Measurements from ENCODE around the gene NSFL1C. TPM values are rescaled to one million over a fixed set of nuclear protein-coding genes. Genes with fewer than 3 reads are reported as not detected.

The NSFL1C gene
- total RNA-seq, 1 experiment from 2014 or later, result 119 TPM

- no peak for DNase-seq (ENCODE audit: low read depth)
- in situ Hi-C loops (cut with HindIII; ENCODE audit: low pct_unique_long_range_greater_than_20kb, low sequenced_read_pairs), result no loop called here
Measured at GRCh38 chr20:1405801-1406200, 60.8 kb downstream of the NSFL1C start.

- in situ Hi-C loops (cut with HindIII; ENCODE audit: low pct_unique_long_range_greater_than_20kb, low sequenced_read_pairs), result no loop called here
Measured at GRCh38 chr20:1403624-1404023, 63.0 kb downstream of the NSFL1C start.

DNA sequence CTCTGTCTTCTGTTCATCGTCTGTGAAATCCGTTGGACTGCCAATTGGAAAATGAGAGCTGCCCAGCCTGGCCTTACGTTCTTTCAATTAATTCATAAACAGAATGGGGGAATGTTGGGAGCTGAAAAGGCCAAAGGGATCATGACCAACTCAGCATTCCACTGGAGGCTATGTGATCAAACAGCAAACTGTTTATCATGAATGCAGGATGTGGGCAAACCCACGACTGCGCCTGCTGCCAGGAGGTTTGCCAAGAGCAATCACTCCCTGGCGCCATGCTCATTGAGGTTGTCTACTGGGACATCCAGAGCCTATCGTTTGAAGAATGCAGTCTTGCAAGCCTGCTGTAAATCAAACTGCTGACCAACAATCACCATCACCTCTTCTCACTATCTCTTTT is 64.5 kb downstream of the NSFL1C start:
- in situ Hi-C loops (cut with HindIII; ENCODE audit: low pct_unique_long_range_greater_than_20kb, low sequenced_read_pairs), result no loop called here
- no peak for DNase-seq (ENCODE audit: low read depth)

More at GRCh38 chr20:1403624-1404023, 63.0 kb downstream of the NSFL1C start:
- no peak for DNase-seq (ENCODE audit: low read depth)

DNA sequence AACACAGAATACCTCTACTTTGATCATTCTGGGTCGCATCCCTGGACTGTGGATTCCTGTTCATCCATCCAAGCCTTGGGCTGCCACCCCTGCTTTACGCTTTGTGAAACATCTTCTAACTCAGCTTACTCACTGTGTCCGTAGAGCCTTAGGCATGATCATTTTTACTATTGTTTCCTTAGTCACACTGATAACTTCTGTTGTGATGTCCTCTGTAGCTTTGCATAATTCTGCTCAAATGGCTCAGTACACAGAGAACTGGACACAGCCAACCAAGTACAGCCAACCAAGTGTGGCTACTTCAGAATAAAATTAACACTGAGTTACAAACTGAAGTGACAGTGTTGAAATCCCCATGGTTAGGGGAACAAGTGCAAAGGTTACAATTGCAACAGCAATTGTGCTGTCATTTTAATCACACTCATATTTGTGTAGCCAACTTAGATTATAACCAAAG is 65.2 kb downstream of the NSFL1C start:
- in situ Hi-C loops (cut with HindIII; ENCODE audit: low pct_unique_long_range_greater_than_20kb, low sequenced_read_pairs), result no loop called here
- peak; percentile 66 for DNase-seq (ENCODE audit: low read depth)

DNA sequence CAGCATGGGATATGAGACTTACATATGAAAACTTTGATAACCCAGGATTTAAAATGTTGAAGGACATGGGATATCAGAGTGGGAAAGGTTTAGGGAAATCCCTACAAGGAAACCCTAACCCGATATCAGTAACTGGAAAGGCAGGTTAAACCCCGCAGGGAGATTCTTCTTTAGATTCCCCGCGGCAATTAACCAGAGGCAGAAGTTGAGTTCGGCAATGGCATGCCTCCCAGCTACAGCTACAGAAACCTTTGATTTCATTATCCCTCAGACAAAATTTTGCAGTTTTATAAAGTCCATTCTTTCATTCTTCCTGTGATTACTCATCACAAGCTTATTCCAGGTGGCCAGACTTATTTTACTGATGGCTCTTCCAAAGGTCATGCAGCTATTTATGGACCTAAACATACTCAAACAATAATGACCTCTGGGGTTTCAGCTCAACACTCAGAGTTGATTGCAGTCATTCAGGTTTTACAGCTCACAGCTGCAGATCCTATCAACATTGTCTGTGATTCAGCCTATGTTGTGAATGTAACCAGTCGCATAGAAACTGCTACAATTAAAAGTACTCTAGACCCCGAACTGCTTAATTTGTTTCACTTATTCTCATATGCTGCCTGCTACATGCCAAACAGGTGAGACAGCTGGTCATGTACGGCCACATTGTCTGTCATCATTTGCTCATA is 66.8 kb downstream of the NSFL1C start:
- in situ Hi-C loops (cut with HindIII; ENCODE audit: low pct_unique_long_range_greater_than_20kb, low sequenced_read_pairs), result loop anchor here (10.0 kb wide), 1 partner anchor 75 kb away; the partner anchor contains the start of gene SDCBP2
- peak; percentile 47 for DNase-seq (ENCODE audit: low read depth)

DNA sequence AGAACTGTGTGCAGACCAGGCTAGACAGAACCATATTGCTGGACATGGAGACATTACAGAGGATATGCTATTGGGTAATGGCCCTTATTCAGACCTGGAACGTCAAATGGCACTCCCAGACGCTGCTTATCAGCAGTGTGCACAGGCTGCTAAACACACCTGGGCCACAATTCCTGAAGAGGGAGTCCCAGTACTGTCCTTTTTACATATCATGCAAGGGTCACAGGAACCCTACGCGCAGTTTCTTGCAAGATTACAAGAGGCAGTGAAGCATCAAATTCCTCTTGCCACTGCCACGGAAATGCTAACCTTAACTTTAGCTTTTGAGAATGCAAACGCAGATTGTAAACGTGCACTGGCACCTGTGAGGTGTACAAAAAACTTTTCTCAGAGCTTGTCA is 68.5 kb downstream of the NSFL1C start:
- peak; percentile 35 for DNase-seq (ENCODE audit: low read depth)
- in situ Hi-C loops (cut with HindIII; ENCODE audit: low pct_unique_long_range_greater_than_20kb, low sequenced_read_pairs), result loop anchor here (10.0 kb wide), 1 partner anchor 73 kb away; the partner anchor contains the start of gene SDCBP2

GRCh38 chr20:1397710-1398109 is 68.9 kb downstream of the NSFL1C start:
- in situ Hi-C loops (cut with HindIII; ENCODE audit: low pct_unique_long_range_greater_than_20kb, low sequenced_read_pairs), result loop anchor here (10.0 kb wide), 1 partner anchor 73 kb away; the partner anchor contains the start of gene SDCBP2
- no peak for DNase-seq (ENCODE audit: low read depth)

DNA sequence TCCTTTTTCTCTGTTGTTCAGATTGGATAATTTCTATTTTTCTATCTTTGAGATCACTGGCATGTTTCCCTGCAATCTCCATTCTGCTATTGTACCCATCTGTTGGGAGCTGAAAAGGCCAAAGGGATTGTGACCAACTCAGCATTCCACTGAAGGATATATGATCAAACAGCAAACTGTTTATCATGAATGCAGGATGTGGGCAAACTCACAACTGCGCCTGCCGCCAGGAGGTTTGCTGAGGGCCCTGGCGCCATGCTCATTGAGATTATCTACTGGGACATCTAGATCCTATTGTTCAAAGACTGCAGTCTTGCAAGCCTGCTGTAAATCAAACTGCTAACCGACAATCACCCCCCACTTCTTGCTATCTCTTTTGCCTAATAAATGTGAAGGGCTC is 69.9 kb downstream of the NSFL1C start:
- DNase-seq (ENCODE audit: low read depth), result no peak
- in situ Hi-C loops (cut with HindIII; ENCODE audit: low pct_unique_long_range_greater_than_20kb, low sequenced_read_pairs), result loop anchor here (10.0 kb wide), 1 partner anchor 72 kb away; the partner anchor contains the start of gene SDCBP2

- no peak for DNase-seq (ENCODE audit: low read depth)
- in situ Hi-C loops (cut with HindIII; ENCODE audit: low pct_unique_long_range_greater_than_20kb, low sequenced_read_pairs), result loop anchor here (10.0 kb wide), 1 partner anchor 71 kb away; the partner anchor contains the start of gene SDCBP2
Measured at GRCh38 chr20:1396264-1396663, 70.4 kb downstream of the NSFL1C start.

DNA sequence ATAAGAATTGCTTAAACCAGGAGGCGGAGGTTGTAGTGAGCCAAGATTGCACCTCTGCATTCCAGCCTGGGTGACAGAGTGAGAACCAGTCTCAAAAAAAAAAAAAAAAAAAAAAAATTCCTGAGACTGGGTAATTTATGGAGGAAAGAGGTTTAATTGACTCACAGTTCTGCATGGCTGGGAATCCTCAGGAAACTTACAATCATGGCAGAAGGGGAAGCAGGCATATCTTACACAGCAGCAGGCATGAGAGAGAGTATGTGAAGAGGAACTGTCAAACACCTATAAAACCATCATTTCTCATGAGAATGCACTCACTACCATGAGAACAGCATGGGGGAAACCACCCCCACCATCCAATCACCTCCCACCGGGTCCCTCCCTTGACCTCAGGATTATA is 72.0 kb downstream of the NSFL1C start:
- DNase-seq (ENCODE audit: low read depth), result no peak
- in situ Hi-C loops (cut with HindIII; ENCODE audit: low pct_unique_long_range_greater_than_20kb, low sequenced_read_pairs), result loop anchor here (10.0 kb wide), 1 partner anchor 70 kb away; the partner anchor contains the start of gene SDCBP2

GRCh38 chr20:1393507-1393882 is 73.2 kb downstream of the NSFL1C start:
- in situ Hi-C loops (cut with HindIII; ENCODE audit: low pct_unique_long_range_greater_than_20kb, low sequenced_read_pairs), result loop anchor here (10.0 kb wide), 1 partner anchor 69 kb away; the partner anchor contains the start of gene SDCBP2
- no peak for DNase-seq (ENCODE audit: low read depth)

- DNase-seq (ENCODE audit: low read depth), result peak; percentile 91
- in situ Hi-C loops (cut with HindIII; ENCODE audit: low pct_unique_long_range_greater_than_20kb, low sequenced_read_pairs), result loop anchor here (10.0 kb wide), 1 partner anchor 68 kb away; the partner anchor contains the start of gene SDCBP2
Measured at GRCh38 chr20:1392693-1393506, 73.7 kb downstream of the NSFL1C start, which contains the start of gene FKBP1A. Gene FKBP1A, minus strand, starts transcription at chr20:1393054. Its CDS starts 56 bp downstream, at chr20:1392998.

- in situ Hi-C loops (cut with HindIII; ENCODE audit: low pct_unique_long_range_greater_than_20kb, low sequenced_read_pairs), result loop anchor here (10.0 kb wide), 1 partner anchor 68 kb away; the partner anchor contains the start of gene SDCBP2
- DNase-seq (ENCODE audit: low read depth), result no peak
Measured at GRCh38 chr20:1392443-1392692, 74.3 kb downstream of the NSFL1C start.

Other genes starting within 250 kb of the NSFL1C start
- 0.57 and 0.67 TPM in 2 replicates for gene RAD21L1, start 240.8 kb downstream of the NSFL1C start, total RNA-seq (2014; rRNA removed; shearing (Covaris generic); ENCODE audit: low replicate concordance)
- gene SNPH, start 200.6 kb downstream of the NSFL1C start, total RNA-seq (2014; rRNA removed; shearing (Covaris generic); ENCODE audit: low replicate concordance), result 11.1 and 14.5 TPM in 2 replicates
- gene SDCBP2, start 137.7 kb downstream of the NSFL1C start, total RNA-seq (2014; rRNA removed; shearing (Covaris generic); ENCODE audit: low replicate concordance), result 1.9 and 3.2 TPM in 2 replicates
- 173 and 219 TPM in 2 replicates for gene FKBP1A, start 73.8 kb downstream of the NSFL1C start, total RNA-seq (2014; rRNA removed; shearing (Covaris generic); ENCODE audit: low replicate concordance)
- gene SIRPB2, start 24.6 kb upstream of the NSFL1C start, total RNA-seq (2014; rRNA removed; shearing (Covaris generic); ENCODE audit: low replicate concordance), result not detected in 2 replicates
- gene SIRPD, start 90.9 kb upstream of the NSFL1C start, total RNA-seq (2014; rRNA removed; shearing (Covaris generic); ENCODE audit: low replicate concordance), result not detected in 2 replicates
- gene SIRPB1, start 153.2 kb upstream of the NSFL1C start, total RNA-seq (2014; rRNA removed; shearing (Covaris generic); ENCODE audit: low replicate concordance), result 2.1 and 10.4 TPM in 2 replicates
- gene SIRPG, start 190.9 kb upstream of the NSFL1C start, total RNA-seq (2014; rRNA removed; shearing (Covaris generic); ENCODE audit: low replicate concordance), result not detected in 2 replicates